HEK293 (cell line): Measurements from ENCODE around the gene LAMB4.
A peak's percentile ranks its signal among the peaks of the same experiment; 100 is the strongest.

Experiments used
- CTCF ChIA-PET: fragments of 350-600 bp; formaldehyde crosslinking; extraction: SDS; loops from one replicate; lab custom pipeline; 2021; ENCODE audit warnings: antibody characterized with exemption; lab: Yijun Ruan, JAX
- POLR2A ChIA-PET: fragments of 300-600 bp; formaldehyde crosslinking; extraction: SDS; loops from one replicate; lab custom pipeline; 2020; ENCODE audit warnings: antibody characterized with exemption, inconsistent platforms; lab: Yijun Ruan, JAX
- H3K27ac ChIP-seq: fragments of 200-500 bp; sonication (Bioruptor generic); 2 replicates; pipeline ENCODE4 v1.5.1; 2014; ENCODE audit warnings: low read depth, low read length, control low read depth, inconsistent platforms; ENCODE audit errors: extremely low read depth
- H3K36me3 ChIP-seq, 2 experiments: fragments of 200-500 bp in 1 of 2; sonication (Bioruptor generic) in 1 of 2; 1 replicate in 1 of 2; 2 replicates in 1 of 2; pipeline ENCODE4 v1.5.1; 2014 to 2017; ENCODE audit warnings: inconsistent platforms in 2 of 2, low read length in 2 of 2; ENCODE audit not compliant: control insufficient read depth in 2 of 2, insufficient read depth in 1 of 2
- H3K4me1 ChIP-seq: fragments of 200-500 bp; sonication (Bioruptor generic); 2 replicates; pipeline ENCODE4 v1.5.1; 2014; ENCODE audit warnings: mild to moderate bottlenecking, low read length, inconsistent platforms; ENCODE audit not compliant: control insufficient read depth, insufficient read depth
- H3K4me3 ChIP-seq: 2 replicates; pipeline ENCODE4 v1.5.1; 2011; ENCODE audit warnings: low read depth, mild to moderate bottlenecking, control low read depth, low read length, moderate library complexity
- H3K9me3 ChIP-seq: fragments of 200-500 bp; sonication (Bioruptor generic); 2 replicates; pipeline ENCODE4 v1.5.1; 2014; ENCODE audit warnings: low read depth, low read length, inconsistent platforms; ENCODE audit not compliant: control insufficient read depth, insufficient read depth
- BCL11B ChIP-seq: fragments of 450-650 bp; formaldehyde crosslinking; IDR thresholded peaks from 2 replicates; pipeline ENCODE4 v1.5.1; 2016; ENCODE audit warnings: low read depth, missing biosample characterization, missing genetic modification characterization
- GLI4 ChIP-seq: fragments of 450-650 bp; formaldehyde crosslinking; IDR thresholded peaks from 2 replicates; pipeline ENCODE4 v1.5.1; 2016; ENCODE audit warnings: missing biosample characterization, missing genetic modification characterization
- GLIS2 ChIP-seq: fragments of 450-650 bp; formaldehyde crosslinking; IDR thresholded peaks from 2 replicates; pipeline ENCODE4 v1.5.1; 2016; ENCODE audit warnings: missing biosample characterization, missing genetic modification characterization
- PRDM10 ChIP-seq: fragments of 450-650 bp; formaldehyde crosslinking; IDR thresholded peaks from 2 replicates; pipeline ENCODE4 v1.5.1; 2016; ENCODE audit warnings: missing biosample characterization, missing genetic modification characterization
- ZBTB49 ChIP-seq: fragments of 450-650 bp; formaldehyde crosslinking; IDR thresholded peaks from 2 replicates; pipeline ENCODE4 v1.5.1; 2016; ENCODE audit warnings: missing biosample characterization, missing genetic modification characterization, low read depth
- ZFP41 ChIP-seq: fragments of 450-650 bp; formaldehyde crosslinking; IDR thresholded peaks from 2 replicates; pipeline ENCODE4 v1.5.1; 2016; ENCODE audit warnings: missing biosample characterization, missing genetic modification characterization, borderline replicate concordance
- ZNF202 ChIP-seq: fragments of 450-650 bp; formaldehyde crosslinking; IDR thresholded peaks from 2 replicates; pipeline ENCODE4 v1.5.1; 2016; ENCODE audit warnings: missing biosample characterization, missing genetic modification characterization, borderline replicate concordance
- ZNF26 ChIP-seq: fragments of 450-650 bp; formaldehyde crosslinking; IDR thresholded peaks from 2 replicates; pipeline ENCODE4 v1.5.1; 2016; ENCODE audit warnings: missing biosample characterization, missing genetic modification characterization
- ZNF391 ChIP-seq: fragments of 450-650 bp; formaldehyde crosslinking; IDR thresholded peaks from 2 replicates; pipeline ENCODE4 v1.5.1; 2016; ENCODE audit warnings: low read depth, missing biosample characterization, missing genetic modification characterization, borderline replicate concordance
- ZNF423 ChIP-seq: fragments of 450-650 bp; formaldehyde crosslinking; IDR thresholded peaks from 2 replicates; pipeline ENCODE4 v1.5.1; 2016; ENCODE audit warnings: missing biosample characterization, missing genetic modification characterization
- ZNF513 ChIP-seq: fragments of 450-650 bp; IDR thresholded peaks from 2 replicates; pipeline ENCODE4 v1.5.1; 2018; ENCODE audit warnings: missing biosample characterization, missing genetic modification characterization
- ZNF521 ChIP-seq: fragments of 450-650 bp; formaldehyde crosslinking; IDR thresholded peaks from 2 replicates; pipeline ENCODE4 v1.5.1; 2017; ENCODE audit warnings: missing biosample characterization, mild to moderate bottlenecking, missing genetic modification characterization
- ZNF580 ChIP-seq: fragments of 450-650 bp; formaldehyde crosslinking; IDR thresholded peaks from 2 replicates; pipeline ENCODE4 v1.5.1; 2016; ENCODE audit warnings: missing biosample characterization, missing genetic modification characterization
- ZNF585B ChIP-seq: fragments of 450-650 bp; formaldehyde crosslinking; IDR thresholded peaks from 2 replicates; pipeline ENCODE4 v1.5.1; 2016; ENCODE audit warnings: missing biosample characterization, missing genetic modification characterization
- ZNF623 ChIP-seq: fragments of 450-650 bp; formaldehyde crosslinking; IDR thresholded peaks from 2 replicates; pipeline ENCODE4 v1.5.1; 2016; ENCODE audit warnings: missing biosample characterization, missing genetic modification characterization
- ZNF626 ChIP-seq: fragments of 450-650 bp; sonication (Bioruptor Pico); formaldehyde crosslinking; IDR thresholded peaks from 2 replicates; pipeline ENCODE4 v1.5.1; 2018; ENCODE audit warnings: missing biosample characterization, missing genetic modification characterization, inconsistent platforms
- ZNF654 ChIP-seq: fragments of 450-650 bp; formaldehyde crosslinking; IDR thresholded peaks from 2 replicates; pipeline ENCODE4 v1.5.1; 2016; ENCODE audit warnings: low read depth, missing biosample characterization, missing genetic modification characterization
- ZNF664 ChIP-seq: fragments of 450-650 bp; formaldehyde crosslinking; IDR thresholded peaks from 2 replicates; pipeline ENCODE4 v1.5.1; 2016; ENCODE audit warnings: missing biosample characterization, missing genetic modification characterization
- ZNF747 ChIP-seq: fragments of 450-650 bp; formaldehyde crosslinking; IDR thresholded peaks from 2 replicates; pipeline ENCODE4 v1.5.1; 2016; ENCODE audit warnings: missing biosample characterization, missing genetic modification characterization

The LAMB4 gene

GRCh38 chr7:108118959-108119358 is 11.2 kb downstream of the LAMB4 start (continued):
- no peak for TF ChIP-seq ZNF26 (tag by site-specific recombination)
- TF ChIP-seq GLI4 (tag by site-specific recombination), result no peak
- TF ChIP-seq ZNF423 (tag by site-specific recombination), result no peak
- TF ChIP-seq ZBTB49 (tag by site-specific recombination), result no peak
- TF ChIP-seq ZNF747 (tag by site-specific recombination), result no peak
- TF ChIP-seq ZNF585B (tag by site-specific recombination), result no peak
- no peak for TF ChIP-seq ZNF202 (tag by site-specific recombination)

- ChIA-PET POLR2A (no interaction called here), CTCF (interaction anchor here (0.6 to 2.3 kb wide), 12 partner anchors 10 to 383 kb away, joined by 3 to 29 read pairs (median 5); partner anchors contain the start of gene LAMB4)
- no peaks in the 10 kb centered on the region for H3K4me1 ChIP-seq
- H3K36me3 ChIP-seq, result no peaks in the 10 kb centered on the region
- H3K27ac ChIP-seq, result no peak overlapping the region
- H3K9me3 ChIP-seq, result no peaks in the 10 kb centered on the region
- no peak overlapping the region for H3K4me3 ChIP-seq
- TF ChIP-seq ZNF623 (tag by site-specific recombination) (no peak), ZNF654 (tag by site-specific recombination) (peak; percentile 73)
Observed at GRCh38 chr7:108114117-108114841, 15.9 kb downstream of the LAMB4 start.

GRCh38 chr7:108112683-108113082 is 17.5 kb downstream of the LAMB4 start:
- Histone ChIP-seq H3K27ac (no peak overlapping the region), H3K9me3 (no peaks in the 10 kb centered on the region), H3K4me3 (no peak overlapping the region), H3K36me3 (no peaks in the 10 kb centered on the region), H3K4me1 (no peaks in the 10 kb centered on the region)
- ChIA-PET CTCF (interaction anchor here (0.7 to 2.3 kb wide), 7 partner anchors 10 to 385 kb away, joined by 3 to 29 read pairs (median 3); no protein-coding TSS in a partner anchor), POLR2A (no interaction called here)
- TF ChIP-seq ZNF513 (tag by site-specific recombination) (no peak), PRDM10 (no peak), ZNF664 (tag by site-specific recombination) (no peak), BCL11B (tag by site-specific recombination) (no peak), ZFP41 (tag by site-specific recombination) (no peak), ZNF521 (tag by site-specific recombination) (no peak), GLIS2 (tag by site-specific recombination) (no peak), ZNF626 (tag by site-specific recombination) (no peak), ZBTB49 (tag by site-specific recombination) (no peak), ZNF580 (tag by site-specific recombination) (no peak), ZNF391 (no peak)
